MCF 10A (cell line): ENCODE results near the gene SETMAR. TPM values are rescaled to one million over a fixed set of nuclear protein-coding genes. Genes with fewer than 3 reads are reported as not detected.
A peak's percentile ranks its signal among the peaks of the same experiment; 100 is the strongest.

ENCODE experiments used
- BruUV-seq: library from RNA; stranded (reverse); fragments of 400-500 nt; replicated peaks from 2 replicates; lab custom pipeline; 2021; lab: Mats Ljungman, UMichigan
- CTCF ChIA-PET: fragments of 300-600 bp; sonication (Branson Sonifier 250); formaldehyde crosslinking; extraction: SDS; loops from one replicate; lab custom pipeline; 2021; ENCODE audit warnings: antibody characterized with exemption, inconsistent platforms; lab: Yijun Ruan, JAX
- POLR2A ChIA-PET: fragments of 300-600, 350-650 bp; sonication (Branson Sonifier 250); formaldehyde crosslinking; extraction: SDS; loops from one replicate; lab custom pipeline; 2020; ENCODE audit warnings: antibody characterized with exemption, inconsistent platforms; lab: Yijun Ruan, JAX
- DNase-seq: peaks from one replicate; pipeline ENCODE4 v3.0.0-alpha.2; 2018; ENCODE audit not compliant: unreplicated experiment
- H3K27ac Mint-ChIP-seq: one replicate; pipeline ENCODE4 v1.8.0; 2022; ENCODE audit warnings: mild to moderate bottlenecking, low read depth, mixed read lengths; ENCODE audit not compliant: unreplicated experiment
- H3K27me3 Mint-ChIP-seq: one replicate; pipeline ENCODE4 v1.8.0; 2022; ENCODE audit warnings: mixed read lengths; ENCODE audit not compliant: insufficient read depth, unreplicated experiment
- H3K36me3 Mint-ChIP-seq: one replicate; pipeline ENCODE4 v1.8.0; 2022; ENCODE audit warnings: mild to moderate bottlenecking, moderate library complexity, mixed read lengths; ENCODE audit not compliant: insufficient read depth, unreplicated experiment
- H3K4me1 Mint-ChIP-seq: one replicate; pipeline ENCODE4 v1.8.0; 2022; ENCODE audit warnings: mixed read lengths; ENCODE audit not compliant: insufficient read depth, unreplicated experiment
- H3K4me3 Mint-ChIP-seq: one replicate; pipeline ENCODE4 v1.8.0; 2022; ENCODE audit warnings: mild to moderate bottlenecking, moderate library complexity, mixed read lengths; ENCODE audit not compliant: unreplicated experiment
- H3K9me3 Mint-ChIP-seq: one replicate; pipeline ENCODE4 v1.8.0; 2022; ENCODE audit warnings: mixed read lengths; ENCODE audit not compliant: unreplicated experiment
- intact Hi-C: fragments of 100-400 bp; cut with micrococcal nuclease; formaldehyde crosslinking; loops from 2 replicates; pipeline ENCODE4 v1.14.1; 2022
- total RNA-seq: library from RNA; stranded (reverse); gene quantifications from 2 replicates; pipeline ENCODE4 v1.2.3, GENCODE V29; 2022
- TF ChIP-seq, protein P1 (sequence below): fragments of 200-600 bp; IDR thresholded peaks from one replicate; pipeline ENCODE4 v1.8.0; 2022; ENCODE audit warnings: antibody characterized with exemption, mild to moderate bottlenecking; ENCODE audit not compliant: unreplicated experiment

Gene SETMAR
- total RNA-seq, 1 experiment from 2014 or later, result 8.3 TPM

DNA sequence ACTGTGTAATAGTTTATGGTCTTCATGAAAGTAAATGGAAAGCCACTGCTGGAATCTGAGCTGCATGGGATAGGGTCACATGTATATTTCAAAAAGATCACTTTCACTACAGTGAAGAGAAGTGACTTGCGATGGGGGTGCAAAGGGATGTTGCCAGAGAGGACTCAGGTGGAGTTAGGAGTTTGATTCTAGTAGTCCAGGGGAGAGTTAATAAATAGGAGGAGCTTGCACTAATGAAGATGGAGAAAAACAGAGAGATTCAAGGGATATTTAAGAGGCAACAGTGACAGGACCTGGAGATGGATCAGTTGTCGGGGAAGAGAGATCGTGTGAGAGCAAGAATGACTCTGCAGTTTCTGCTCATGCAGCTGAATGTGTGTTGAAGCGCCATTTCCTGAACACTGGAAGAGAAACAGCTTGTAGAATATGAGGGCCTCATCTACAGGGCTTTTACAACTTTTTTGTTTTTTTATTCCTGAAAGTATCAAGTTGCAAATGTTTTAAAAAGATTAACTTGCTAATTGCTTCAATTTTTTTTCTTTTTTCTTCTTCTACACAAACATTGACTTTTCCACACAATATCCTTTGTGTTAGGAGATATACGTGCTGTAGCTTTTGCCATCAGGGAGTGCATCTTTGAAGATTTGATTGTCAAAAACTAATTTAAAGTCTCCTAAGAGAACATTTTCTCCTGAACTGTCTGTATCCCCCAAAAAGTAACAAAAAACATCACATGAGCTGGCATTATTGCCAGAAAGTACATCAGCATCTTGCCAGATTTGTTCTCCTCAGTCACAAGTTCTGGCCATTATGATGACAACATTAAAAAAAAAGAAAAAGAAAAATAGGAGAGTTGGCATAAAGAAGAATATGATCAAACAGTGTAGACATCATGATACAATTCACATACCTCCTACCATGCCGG is 37.5 kb downstream of the SETMAR start:
- H3K27ac Mint-ChIP-seq, result no peak overlapping the region
- CTCF ChIA-PET, result interaction anchor here (0.5 to 20.2 kb wide), 10 partner anchors 10 to 1140 kb away, joined by 3 to 288 read pairs (median 4); no protein-coding TSS in a partner anchor
- TF ChIP-seq, protein P1, sequence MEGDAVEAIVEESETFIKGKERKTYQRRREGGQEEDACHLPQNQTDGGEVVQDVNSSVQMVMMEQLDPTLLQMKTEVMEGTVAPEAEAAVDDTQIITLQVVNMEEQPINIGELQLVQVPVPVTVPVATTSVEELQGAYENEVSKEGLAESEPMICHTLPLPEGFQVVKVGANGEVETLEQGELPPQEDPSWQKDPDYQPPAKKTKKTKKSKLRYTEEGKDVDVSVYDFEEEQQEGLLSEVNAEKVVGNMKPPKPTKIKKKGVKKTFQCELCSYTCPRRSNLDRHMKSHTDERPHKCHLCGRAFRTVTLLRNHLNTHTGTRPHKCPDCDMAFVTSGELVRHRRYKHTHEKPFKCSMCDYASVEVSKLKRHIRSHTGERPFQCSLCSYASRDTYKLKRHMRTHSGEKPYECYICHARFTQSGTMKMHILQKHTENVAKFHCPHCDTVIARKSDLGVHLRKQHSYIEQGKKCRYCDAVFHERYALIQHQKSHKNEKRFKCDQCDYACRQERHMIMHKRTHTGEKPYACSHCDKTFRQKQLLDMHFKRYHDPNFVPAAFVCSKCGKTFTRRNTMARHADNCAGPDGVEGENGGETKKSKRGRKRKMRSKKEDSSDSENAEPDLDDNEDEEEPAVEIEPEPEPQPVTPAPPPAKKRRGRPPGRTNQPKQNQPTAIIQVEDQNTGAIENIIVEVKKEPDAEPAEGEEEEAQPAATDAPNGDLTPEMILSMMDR, result no peak
- BruUV-seq, result no TSS peak
- H3K9me3 Mint-ChIP-seq, result no peaks in the 10 kb centered on the region
- POLR2A ChIA-PET, result interaction anchor here (0.9 kb wide), 1 partner anchor 251 kb away, joined by 3 read pairs; no protein-coding TSS in a partner anchor
- peaks cover 5% of the 10 kb centered on the region for H3K36me3 Mint-ChIP-seq
- H3K27me3 Mint-ChIP-seq, result no peaks in the 10 kb centered on the region
- H3K4me1 Mint-ChIP-seq, result no peaks in the 10 kb centered on the region
- intact Hi-C loops, result no loop called here
- DNase-seq, result no peak
- no peak overlapping the region for H3K4me3 Mint-ChIP-seq

DNA sequence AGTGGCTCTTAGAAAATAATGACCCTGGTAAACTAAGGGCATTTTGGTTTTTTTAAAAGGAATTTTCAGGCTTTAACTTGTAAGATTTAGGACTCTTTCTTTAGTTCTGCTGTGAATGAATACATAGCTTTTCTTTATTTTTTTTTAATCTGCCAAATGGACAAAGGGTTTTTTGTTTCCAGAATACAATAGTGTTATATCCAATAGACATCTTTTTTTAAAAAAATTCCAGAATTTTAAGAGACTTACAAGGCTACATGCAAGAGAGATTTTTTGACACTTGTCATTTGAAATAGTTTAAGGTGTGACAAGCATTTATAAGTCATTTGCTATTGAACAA is 38.1 kb downstream of the SETMAR start:
- BruUV-seq, result no TSS peak
- TF ChIP-seq, protein P1, result no peak
- H3K9me3 Mint-ChIP-seq, result no peaks in the 10 kb centered on the region
- H3K27me3 Mint-ChIP-seq, result no peaks in the 10 kb centered on the region
- intact Hi-C loops, result no loop called here
- H3K4me1 Mint-ChIP-seq, result no peaks in the 10 kb centered on the region
- CTCF ChIA-PET, result interaction anchor here (0.5 to 20.2 kb wide), 7 partner anchors 10 to 1141 kb away, joined by 3 to 288 read pairs (median 4); no protein-coding TSS in a partner anchor
- no peak overlapping the region for H3K4me3 Mint-ChIP-seq
- H3K27ac Mint-ChIP-seq, result no peak overlapping the region
- POLR2A ChIA-PET, result interaction anchor here (0.6 to 1.6 kb wide), 3 partner anchors 10 to 371 kb away, joined by 3 to 5 read pairs (median 3); no protein-coding TSS in a partner anchor
- peaks cover 5% of the 10 kb centered on the region for H3K36me3 Mint-ChIP-seq
- DNase-seq, result no peak

DNA sequence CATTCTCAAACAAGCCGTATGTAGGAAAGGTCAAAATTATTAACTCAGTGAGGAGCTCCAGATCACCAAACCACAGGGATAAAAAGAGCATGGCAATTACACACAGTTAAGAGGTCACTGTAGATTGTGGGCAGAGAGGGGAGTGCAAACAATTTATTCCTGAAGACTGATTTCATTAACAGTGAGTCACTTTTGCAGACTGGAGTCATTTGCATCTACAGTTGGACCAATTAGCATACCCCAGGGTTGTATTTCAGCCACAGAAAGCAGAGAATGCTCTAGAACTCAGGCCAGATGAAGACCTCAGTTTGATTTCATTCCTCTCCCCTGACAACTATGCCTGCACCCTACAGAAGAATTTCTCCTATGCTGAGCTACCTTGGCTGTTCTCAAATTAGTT is 40.1 kb downstream of the SETMAR start:
- Mint-ChIP-seq H3K27me3 (no peaks in the 10 kb centered on the region), H3K9me3 (no peaks in the 10 kb centered on the region), H3K27ac (no peak overlapping the region), H3K36me3 (peaks cover 5% of the 10 kb centered on the region), H3K4me3 (no peak overlapping the region), H3K4me1 (no peaks in the 10 kb centered on the region)
- ChIA-PET POLR2A (interaction anchor here (1.1 kb wide), 1 partner anchor 39 kb away, joined by 4 read pairs; no protein-coding TSS in a partner anchor), CTCF (interaction anchor here (0.7 to 20.2 kb wide), 5 partner anchors 10 to 288 kb away, joined by 3 to 288 read pairs (median 4); no protein-coding TSS in a partner anchor)
- BruUV-seq, result no TSS peak
- TF ChIP-seq, protein P1, result no peak
- intact Hi-C loops, result no loop called here
- peak; percentile 3 for DNase-seq

DNA sequence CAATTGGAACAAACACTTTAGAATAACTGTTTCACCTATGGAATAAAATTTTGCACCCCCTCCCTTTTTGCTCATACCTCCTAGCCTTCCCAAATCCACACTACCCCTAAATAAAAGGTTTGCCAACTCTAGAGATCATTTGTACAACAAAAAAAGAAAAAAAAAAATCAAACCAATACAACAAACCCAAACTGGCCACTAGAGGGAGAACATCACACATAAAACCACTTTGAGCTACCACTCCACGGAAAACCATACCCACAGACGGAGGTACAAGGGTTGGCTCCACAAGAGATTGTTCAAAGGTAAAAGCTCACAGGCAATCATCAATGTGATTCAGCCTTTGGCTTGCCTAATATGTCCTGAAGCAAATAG is 47.6 kb downstream of the SETMAR start:
- DNase-seq, result peak; percentile 68
- Mint-ChIP-seq H3K27ac (no peak overlapping the region), H3K4me3 (no peak overlapping the region), H3K36me3 (no peaks in the 10 kb centered on the region), H3K27me3 (no peaks in the 10 kb centered on the region), H3K4me1 (peaks cover 7% of the 10 kb centered on the region), H3K9me3 (no peaks in the 10 kb centered on the region)
- ChIA-PET POLR2A (interaction anchor here (1.6 to 2.1 kb wide), 4 partner anchors 9 to 283 kb away, joined by 5 to 8 read pairs (median 6); partner anchors contain the start of gene ITPR1), CTCF (interaction anchor here (0.6 to 20.2 kb wide), 49 partner anchors 9 to 379 kb away, joined by 3 to 288 read pairs (median 3); no protein-coding TSS in a partner anchor)
- intact Hi-C loops, result loop anchor here (1.0 to 5.0 kb wide), 4 partner anchors 142 to 707 kb away; partner anchors contain the start of gene ITPR1
- TF ChIP-seq, protein P1, result peak; percentile 67
- no TSS peak for BruUV-seq
